ENCODE measurements around the gene ZNF467. TPM values are rescaled to one million over a fixed set of nuclear protein-coding genes. Genes with fewer than 3 reads are reported as not detected.
A peak's percentile ranks its signal among the peaks of the same experiment; 100 is the strongest.

ZNF467 gene, protein sequence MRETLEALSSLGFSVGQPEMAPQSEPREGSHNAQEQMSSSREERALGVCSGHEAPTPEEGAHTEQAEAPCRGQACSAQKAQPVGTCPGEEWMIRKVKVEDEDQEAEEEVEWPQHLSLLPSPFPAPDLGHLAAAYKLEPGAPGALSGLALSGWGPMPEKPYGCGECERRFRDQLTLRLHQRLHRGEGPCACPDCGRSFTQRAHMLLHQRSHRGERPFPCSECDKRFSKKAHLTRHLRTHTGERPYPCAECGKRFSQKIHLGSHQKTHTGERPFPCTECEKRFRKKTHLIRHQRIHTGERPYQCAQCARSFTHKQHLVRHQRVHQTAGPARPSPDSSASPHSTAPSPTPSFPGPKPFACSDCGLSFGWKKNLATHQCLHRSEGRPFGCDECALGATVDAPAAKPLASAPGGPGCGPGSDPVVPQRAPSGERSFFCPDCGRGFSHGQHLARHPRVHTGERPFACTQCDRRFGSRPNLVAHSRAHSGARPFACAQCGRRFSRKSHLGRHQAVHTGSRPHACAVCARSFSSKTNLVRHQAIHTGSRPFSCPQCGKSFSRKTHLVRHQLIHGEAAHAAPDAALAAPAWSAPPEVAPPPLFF
- 0.48 TPM in 1 of 2 replicates, not detected in the other for total RNA-seq

DNA sequence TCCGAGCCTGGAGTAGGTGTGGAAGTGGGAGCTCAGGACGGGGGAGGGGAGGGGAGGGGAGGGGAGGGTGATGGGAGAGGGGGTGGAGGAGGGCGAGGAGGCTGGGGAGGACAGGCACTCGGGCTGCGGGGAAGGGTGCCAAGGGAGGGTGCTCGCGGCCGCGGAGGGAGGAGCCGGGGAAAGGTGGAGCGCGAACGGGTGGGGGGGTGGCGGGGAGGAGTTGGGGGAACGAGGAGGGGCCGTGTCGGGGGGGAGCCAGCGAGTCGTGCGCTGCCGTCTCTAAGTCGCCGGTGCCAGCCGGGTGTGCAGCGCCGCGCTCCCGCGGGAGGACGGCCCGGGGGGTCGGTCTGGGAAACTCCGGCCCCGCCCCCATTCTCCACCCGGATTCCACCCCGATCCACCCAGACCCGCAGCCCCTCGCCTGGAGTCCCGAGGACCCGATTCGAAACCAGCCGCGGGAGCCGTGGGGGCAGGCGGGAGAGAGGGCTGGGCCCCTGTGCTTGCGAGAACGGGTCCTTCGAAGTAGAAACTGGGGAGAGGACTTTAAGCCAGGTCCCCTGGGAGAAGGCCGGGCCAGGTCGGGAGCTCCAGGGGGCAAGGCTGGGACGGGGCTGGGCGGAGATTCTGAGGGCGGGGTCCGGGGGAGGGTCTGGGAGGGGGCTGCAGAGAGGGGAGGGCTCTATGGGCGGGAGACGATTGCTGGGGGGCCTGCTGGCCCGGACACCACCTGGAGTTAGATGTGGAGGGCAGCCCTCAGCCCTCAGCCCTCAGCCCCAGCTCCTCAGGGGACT is at the start of gene ZNF467:
ZNF467 (minus strand) TSS at position 143 of the 791 bp plus-strand sequence. CDS start 2,556 bp downstream, outside the sequence.
- TF ChIP-seq CTCF (IDR thresholded peaks at IDR 0.05; ENCODE audit: insufficient read depth, low read length, poor library complexity, severe bottlenecking): no peak
- Histone ChIP-seq H3K4me3 (ENCODE audit: low read depth, low read length) (peak within 1 kb of the TSS; percentile 52), H3K36me3 (ENCODE audit: control insufficient read depth, insufficient read depth, low read length) (no peaks in the 10 kb centered on the region), H3K27me3 (ENCODE audit: control insufficient read depth, insufficient read depth, low read length) (peaks cover 50% of the 10 kb centered on the region)
- no peak for DNase-seq (ENCODE audit: low read depth)

GRCh38 chr7:149822353-149822943 is 49.1 kb upstream of the ZNF467 start:
- Histone ChIP-seq H3K36me3 (ENCODE audit: control insufficient read depth, insufficient read depth, low read length) (no peaks in the 10 kb centered on the region), H3K4me3 (ENCODE audit: low read depth, low read length) (no peak overlapping the region), H3K27me3 (ENCODE audit: control insufficient read depth, insufficient read depth, low read length) (peaks cover 9% of the 10 kb centered on the region)
- TF ChIP-seq CTCF (IDR thresholded peaks at IDR 0.05; ENCODE audit: insufficient read depth, low read length, poor library complexity, severe bottlenecking): no peak
- no peak for DNase-seq (ENCODE audit: low read depth)

- no peak for DNase-seq (ENCODE audit: low read depth)
- Histone ChIP-seq H3K27me3 (ENCODE audit: control insufficient read depth, insufficient read depth, low read length) (peaks cover 11% of the 10 kb centered on the region), H3K4me3 (ENCODE audit: low read depth, low read length) (no peak overlapping the region), H3K36me3 (ENCODE audit: control insufficient read depth, insufficient read depth, low read length) (no peaks in the 10 kb centered on the region)
- TF ChIP-seq CTCF (IDR thresholded peaks at IDR 0.05; ENCODE audit: insufficient read depth, low read length, poor library complexity, severe bottlenecking): no peak
These were observed 48.1 kb upstream of the ZNF467 start for GRCh38 chr7:149821191-149822148.

- Histone ChIP-seq H3K4me3 (ENCODE audit: low read depth, low read length) (no peak overlapping the region), H3K27me3 (ENCODE audit: control insufficient read depth, insufficient read depth, low read length) (peaks cover 10% of the 10 kb centered on the region), H3K36me3 (ENCODE audit: control insufficient read depth, insufficient read depth, low read length) (no peaks in the 10 kb centered on the region)
- TF ChIP-seq CTCF (IDR thresholded peaks at IDR 0.05; ENCODE audit: insufficient read depth, low read length, poor library complexity, severe bottlenecking): no peak
- DNase-seq (ENCODE audit: low read depth): no peak
These were observed 47.3 kb upstream of the ZNF467 start for GRCh38 chr7:149820622-149821190.

- TF ChIP-seq CTCF (IDR thresholded peaks at IDR 0.05; ENCODE audit: insufficient read depth, low read length, poor library complexity, severe bottlenecking): no peak
- Histone ChIP-seq H3K4me3 (ENCODE audit: low read depth, low read length) (no peak overlapping the region), H3K36me3 (ENCODE audit: control insufficient read depth, insufficient read depth, low read length) (no peaks in the 10 kb centered on the region), H3K27me3 (ENCODE audit: control insufficient read depth, insufficient read depth, low read length) (peaks cover 13% of the 10 kb centered on the region)
- no peak for DNase-seq (ENCODE audit: low read depth)
These were observed 46.6 kb upstream of the ZNF467 start for GRCh38 chr7:149819961-149820340.
